Measurements from ENCODE around the gene SLC2A2. TPM values are rescaled to one million over a fixed set of nuclear protein-coding genes. Genes with fewer than 3 reads are reported as not detected.

The SLC2A2 gene
- total and polyA plus RNA-seq, 8 donors: 0.59 to 5.9 (median 2.7) TPM

DNA sequence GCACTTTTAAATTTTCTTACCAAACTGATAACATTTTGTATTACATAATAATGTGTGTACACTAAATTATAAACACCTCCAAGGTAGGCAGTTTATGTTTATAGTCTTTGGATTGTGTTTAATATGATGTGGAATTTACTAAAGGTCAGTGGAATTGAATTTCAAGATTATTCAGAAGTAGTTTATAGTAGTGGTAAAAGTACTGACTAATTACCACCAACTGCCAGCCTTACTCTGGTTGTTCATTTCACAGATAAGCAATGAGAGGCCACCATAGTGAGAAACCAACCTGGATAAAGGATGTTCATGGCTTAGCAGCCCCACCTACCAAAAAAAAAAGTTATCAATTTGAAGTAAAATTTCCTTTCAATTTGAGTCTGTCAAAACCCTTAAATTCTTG lies 64.1 kb downstream of the SLC2A2 start:
- H3K36me3 ChIP-seq: no peaks in the 10 kb centered on the region
- no peak overlapping the region for H3K4me3 ChIP-seq
- intact Hi-C loops (cut with DNase I): loop anchor here in 2 of 3 donors (5.0 to 10.0 kb wide), 2 partner anchors 602 to 605 kb away; no protein-coding TSS in a partner anchor
- H3K27me3 ChIP-seq: no peaks in the 10 kb centered on the region
- DNase-seq: no peak
- no peaks in the 10 kb centered on the region for H3K9me3 ChIP-seq
- no peak for FAIRE-seq
- no peaks in the 10 kb centered on the region for H3K4me1 ChIP-seq
- TF ChIP-seq, protein P1, sequence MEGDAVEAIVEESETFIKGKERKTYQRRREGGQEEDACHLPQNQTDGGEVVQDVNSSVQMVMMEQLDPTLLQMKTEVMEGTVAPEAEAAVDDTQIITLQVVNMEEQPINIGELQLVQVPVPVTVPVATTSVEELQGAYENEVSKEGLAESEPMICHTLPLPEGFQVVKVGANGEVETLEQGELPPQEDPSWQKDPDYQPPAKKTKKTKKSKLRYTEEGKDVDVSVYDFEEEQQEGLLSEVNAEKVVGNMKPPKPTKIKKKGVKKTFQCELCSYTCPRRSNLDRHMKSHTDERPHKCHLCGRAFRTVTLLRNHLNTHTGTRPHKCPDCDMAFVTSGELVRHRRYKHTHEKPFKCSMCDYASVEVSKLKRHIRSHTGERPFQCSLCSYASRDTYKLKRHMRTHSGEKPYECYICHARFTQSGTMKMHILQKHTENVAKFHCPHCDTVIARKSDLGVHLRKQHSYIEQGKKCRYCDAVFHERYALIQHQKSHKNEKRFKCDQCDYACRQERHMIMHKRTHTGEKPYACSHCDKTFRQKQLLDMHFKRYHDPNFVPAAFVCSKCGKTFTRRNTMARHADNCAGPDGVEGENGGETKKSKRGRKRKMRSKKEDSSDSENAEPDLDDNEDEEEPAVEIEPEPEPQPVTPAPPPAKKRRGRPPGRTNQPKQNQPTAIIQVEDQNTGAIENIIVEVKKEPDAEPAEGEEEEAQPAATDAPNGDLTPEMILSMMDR (IDR thresholded peaks at IDR 0.05): no peak
- ATAC-seq: no peak
- no peak overlapping the region for H3K27ac ChIP-seq

DNA sequence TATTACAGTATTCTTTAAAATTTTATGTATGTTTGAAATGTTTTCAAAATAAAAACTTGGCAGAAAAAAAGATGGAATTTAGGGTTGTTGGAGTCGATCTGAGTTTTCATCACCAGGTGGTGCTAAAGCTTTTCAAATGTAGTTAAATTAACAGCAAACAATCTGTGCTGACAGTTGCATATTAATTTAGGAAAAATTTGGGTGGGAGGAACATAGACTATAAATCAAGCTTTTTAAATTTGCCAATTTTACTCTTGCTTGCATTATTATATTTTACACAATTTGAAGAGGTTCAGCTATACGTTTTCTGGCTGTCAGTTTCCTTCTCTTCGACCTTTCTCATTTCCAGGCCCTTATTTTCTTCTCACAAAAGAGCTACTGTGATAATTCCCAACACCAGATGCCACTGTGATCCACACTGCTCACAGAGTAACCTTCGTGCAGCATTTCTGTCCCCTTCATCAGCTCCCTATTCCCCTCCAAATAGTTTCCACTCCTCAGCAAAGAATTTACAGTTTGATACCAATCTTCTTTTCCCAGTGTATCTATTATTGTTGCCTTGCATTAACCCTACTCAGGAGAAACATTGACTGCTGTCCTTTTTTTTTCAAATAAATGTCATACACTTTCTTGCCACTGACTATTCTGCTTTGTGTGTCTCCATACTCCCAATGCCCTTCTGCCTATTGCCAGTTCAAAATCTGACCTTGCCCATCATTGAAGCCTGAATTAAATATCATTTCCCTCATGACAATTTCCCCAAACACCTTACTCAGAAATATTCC lies 64.7 kb downstream of the SLC2A2 start:
- 29 to 32% methylated on average over 4 of the region's 4 CpGs for WGBS, 2 donors
- FAIRE-seq (peak; percentile 95), ATAC-seq (peak in 3 of 4 donors; percentile 71 to 73 (median 72)), DNase-seq (peak in 1 of 6 donors; percentile 24)
- TF ChIP-seq, protein P1 (IDR thresholded peaks at IDR 0.05): peak in 3 of 4 donors; percentile 22 to 54 (median 44)
- Histone ChIP-seq H3K4me3 (no peak overlapping the region), H3K27me3 (no peaks in the 10 kb centered on the region), H3K9me3 (no peaks in the 10 kb centered on the region), H3K36me3 (no peaks in the 10 kb centered on the region), H3K4me1 (no peaks in the 10 kb centered on the region), H3K27ac (no peak overlapping the region)
- intact Hi-C loops (cut with DNase I): loop anchor here in 2 of 3 donors (5.0 to 10.0 kb wide), 2 partner anchors 603 to 605 kb away; no protein-coding TSS in a partner anchor

DNA sequence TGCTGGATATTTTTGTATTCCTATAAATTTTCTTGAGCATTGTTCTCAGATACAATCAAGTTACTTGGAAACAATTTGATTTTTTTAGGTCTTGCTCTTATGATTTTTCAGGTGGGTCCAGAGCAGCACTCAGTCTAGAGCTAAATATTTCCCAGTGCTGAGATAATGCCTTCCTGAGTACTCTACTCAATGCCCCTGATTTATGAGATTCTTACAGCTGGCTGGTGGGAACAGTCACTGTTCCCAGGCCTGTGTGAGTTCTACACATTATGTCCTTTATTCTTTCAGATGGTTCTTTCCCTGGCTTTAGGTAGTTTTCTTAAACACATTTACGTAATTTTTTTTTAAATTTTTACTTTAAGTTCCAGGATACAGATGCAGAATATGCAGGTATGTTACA lies 67.1 kb downstream of the SLC2A2 start:
- FAIRE-seq: no peak
- Histone ChIP-seq H3K4me3 (no peak overlapping the region), H3K27me3 (no peaks in the 10 kb centered on the region), H3K9me3 (no peaks in the 10 kb centered on the region), H3K4me1 (no peaks in the 10 kb centered on the region), H3K36me3 (no peaks in the 10 kb centered on the region), H3K27ac (no peak overlapping the region)
- TF ChIP-seq, protein P1 (IDR thresholded peaks at IDR 0.05): no peak
- WGBS, 2 donors: 71 to 85% methylated on average over 1 of the region's 1 CpG
- intact Hi-C loops (cut with DNase I): no loop called here
- no peak for DNase-seq
- ATAC-seq: no peak

DNA sequence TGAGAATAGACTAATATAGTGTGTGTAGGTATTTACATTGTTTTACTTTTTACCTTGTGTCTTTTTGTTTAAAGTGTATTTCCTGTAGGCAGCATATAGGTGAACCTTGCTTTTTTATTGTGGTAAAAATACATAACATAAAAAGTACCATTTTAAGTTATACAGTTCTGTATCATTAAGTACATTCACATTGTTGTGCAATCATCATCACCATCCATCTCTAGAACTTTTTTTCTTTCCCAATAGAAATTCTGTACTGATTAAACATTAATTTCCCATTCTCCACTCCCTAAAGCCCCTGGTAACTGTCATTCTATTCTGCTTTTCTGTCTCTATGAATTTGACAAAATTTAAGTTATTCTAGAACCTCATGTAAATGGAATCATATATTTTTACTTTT lies 69.9 kb downstream of the SLC2A2 start:
- H3K4me1 ChIP-seq: no peaks in the 10 kb centered on the region
- FAIRE-seq (no peak), ATAC-seq (no peak), DNase-seq (no peak)
- H3K9me3 ChIP-seq: no peaks in the 10 kb centered on the region
- no peaks in the 10 kb centered on the region for H3K27me3 ChIP-seq
- no peak overlapping the region for H3K4me3 ChIP-seq
- intact Hi-C loops (cut with DNase I): no loop called here
- no peaks in the 10 kb centered on the region for H3K36me3 ChIP-seq
- TF ChIP-seq, protein P1 (IDR thresholded peaks at IDR 0.05): no peak
- no peak overlapping the region for H3K27ac ChIP-seq

DNA sequence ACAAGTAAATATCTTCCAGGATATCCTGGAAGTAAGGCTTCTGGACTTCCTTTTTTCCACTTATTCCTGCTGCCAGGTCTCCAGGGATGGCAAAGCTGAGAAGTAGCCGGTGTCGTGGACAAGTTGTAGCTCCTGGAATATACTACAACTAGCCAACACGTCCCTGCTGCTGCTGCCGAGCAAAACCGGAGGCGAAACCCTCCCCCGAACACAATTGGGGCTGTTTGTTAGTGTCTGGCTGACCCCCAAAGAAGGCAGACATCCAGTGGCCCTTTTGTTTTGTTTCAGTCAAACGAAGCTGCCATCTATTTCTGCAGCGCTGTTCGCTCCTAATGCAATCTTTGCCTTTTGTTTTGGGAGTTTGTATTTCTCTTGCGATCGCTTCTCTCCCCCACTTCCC lies 72.8 kb downstream of the SLC2A2 start:
- TF ChIP-seq, protein P1 (IDR thresholded peaks at IDR 0.05): no peak
- intact Hi-C loops (cut with DNase I): no loop called here
- Histone ChIP-seq H3K27me3 (no peaks in the 10 kb centered on the region), H3K36me3 (no peaks in the 10 kb centered on the region), H3K4me1 (no peaks in the 10 kb centered on the region), H3K27ac (no peak overlapping the region), H3K9me3 (peaks cover 0 to 2% (median 0%) of the 10 kb centered on the region in 4 donors), H3K4me3 (no peak overlapping the region)
- ATAC-seq (no peak), FAIRE-seq (no peak), DNase-seq (no peak)
- WGBS, 2 donors: 78 to 90% methylated on average over 12 of the region's 12 CpGs

All from pancreas (tissue), 10 donors.